HG03175 (cell line): ENCODE results near the gene RAPGEF2.
A peak's percentile ranks its signal among the peaks of the same experiment; 100 is the strongest.
"Not testable (repeated sequence)": the region's sequence is repeated elsewhere in the genome, so short reads cannot be mapped to it uniquely, and the experiment has no call there.

Source experiments
- ATAC-seq: cut with Tn5 transposase; IDR thresholded peaks from one replicate; pipeline ENCODE4 v1.9.1; 2021; ENCODE audit warnings: mild to moderate bottlenecking, moderate library complexity; ENCODE audit not compliant: unreplicated experiment

RAPGEF2 gene

GRCh38 chr4:159097144-159097543 is 5.7 kb upstream of the RAPGEF2 start:
- ATAC-seq = no peak

GRCh38 chr4:159097785-159098184 is 5.1 kb upstream of the RAPGEF2 start:
- ATAC-seq = no peak

- no peak for ATAC-seq
These were observed 4.3 kb upstream of the RAPGEF2 start for GRCh38 chr4:159098482-159099127.

GRCh38 chr4:159101988-159102621 is 774 bp upstream of the RAPGEF2 start:
- ATAC-seq = no peak

GRCh38 chr4:159103384-159103990 is 608 bp downstream of the RAPGEF2 start:
- ATAC-seq = peak; percentile 30

GRCh38 chr4:159104694-159105414 is 2.0 kb downstream of the RAPGEF2 start:
- no peak for ATAC-seq

GRCh38 chr4:159105761-159106243 is 2.9 kb downstream of the RAPGEF2 start:
- ATAC-seq = no peak

- ATAC-seq = no peak
These were observed 3.8 kb downstream of the RAPGEF2 start for GRCh38 chr4:159106636-159107035.

GRCh38 chr4:159107203-159107925 is 4.5 kb downstream of the RAPGEF2 start:
- ATAC-seq = no peak

- no peak for ATAC-seq
These were observed 5.2 kb downstream of the RAPGEF2 start for GRCh38 chr4:159108124-159108523.

- no peak for ATAC-seq
These were observed 8.1 kb downstream of the RAPGEF2 start for GRCh38 chr4:159110961-159111360.

GRCh38 chr4:159111416-159111815 is 8.5 kb downstream of the RAPGEF2 start:
- no peak for ATAC-seq

- not testable (repeated sequence) for ATAC-seq
These were observed 10.5 kb downstream of the RAPGEF2 start for GRCh38 chr4:159113366-159113765.

GRCh38 chr4:159116098-159116497 is 13.2 kb downstream of the RAPGEF2 start:
- not testable (repeated sequence) for ATAC-seq

GRCh38 chr4:159116693-159117092 is 13.8 kb downstream of the RAPGEF2 start:
- not testable (repeated sequence) for ATAC-seq

- ATAC-seq = no peak
These were observed 14.7 kb downstream of the RAPGEF2 start for GRCh38 chr4:159117564-159117963.

GRCh38 chr4:159117968-159118367 is 15.1 kb downstream of the RAPGEF2 start:
- no peak for ATAC-seq

GRCh38 chr4:159121371-159121770 is 18.5 kb downstream of the RAPGEF2 start:
- ATAC-seq = no peak

GRCh38 chr4:159126716-159127115 is 23.8 kb downstream of the RAPGEF2 start:
- no peak for ATAC-seq

GRCh38 chr4:159127745-159128518 is 25.1 kb downstream of the RAPGEF2 start:
- ATAC-seq = no peak
